Trophoblast cell (in vitro differentiated cells and primary cell): ENCODE data around the gene PNCK.

Experiments used
- DNase-seq, 2 donors: peaks; one replicate each; pipeline ENCODE4 v3.0.0-alpha.2; 2016
- H2AFZ ChIP-seq: 2 replicates; pipeline ENCODE4 v1.6.1; 2013; ENCODE audit warnings: low read length, moderate library complexity, mild to moderate bottlenecking; ENCODE audit not compliant: insufficient read depth, poor library complexity
- H2AK5ac ChIP-seq: 2 replicates; pipeline ENCODE4 v1.6.1; 2013; ENCODE audit warnings: mild to moderate bottlenecking, low read length
- H2BK120ac ChIP-seq: 2 replicates; pipeline ENCODE4 v1.6.1; 2013; ENCODE audit warnings: low read length, mild to moderate bottlenecking, moderate library complexity; ENCODE audit not compliant: insufficient read depth, poor library complexity
- H2BK12ac ChIP-seq: 2 replicates; pipeline ENCODE4 v1.6.1; 2013; ENCODE audit warnings: mild to moderate bottlenecking, low read length, moderate library complexity
- H2BK5ac ChIP-seq: 2 replicates; pipeline ENCODE4 v1.6.1; 2013; ENCODE audit warnings: low read length, low read depth, moderate library complexity, mild to moderate bottlenecking; ENCODE audit not compliant: poor library complexity
- H3K14ac ChIP-seq: 2 replicates; pipeline ENCODE4 v1.6.1; 2013; ENCODE audit warnings: mild to moderate bottlenecking, low read length
- H3K18ac ChIP-seq: 2 replicates; pipeline ENCODE4 v1.6.1; 2013; ENCODE audit warnings: mild to moderate bottlenecking, low read length
- H3K23ac ChIP-seq: 2 replicates; pipeline ENCODE4 v1.6.1; 2013; ENCODE audit warnings: low read length
- H3K27ac ChIP-seq: 2 replicates; pipeline ENCODE4 v1.5.1; 2013; ENCODE audit warnings: low read depth, mild to moderate bottlenecking, inconsistent platforms, low read length, moderate library complexity
- H3K27me3 ChIP-seq: 2 replicates; pipeline ENCODE4 v1.6.1; 2013; ENCODE audit warnings: inconsistent platforms, mild to moderate bottlenecking, low read length, moderate library complexity; ENCODE audit not compliant: insufficient read depth
- H3K36me3 ChIP-seq, 2 experiments: 1 replicate in 1 of 2; 2 replicates in 1 of 2; pipeline ENCODE4 v1.6.1; 2013; ENCODE audit warnings: low read length in 2 of 2, mild to moderate bottlenecking in 2 of 2, moderate library complexity in 1 of 2; ENCODE audit not compliant: insufficient read depth in 2 of 2, control insufficient read depth in 1 of 2
- H3K4ac ChIP-seq: 2 replicates; pipeline ENCODE4 v1.6.1; 2013; ENCODE audit warnings: low read depth, mild to moderate bottlenecking, low read length, moderate library complexity
- H3K4me1 ChIP-seq, 2 experiments: 1 replicate in 1 of 2; 2 replicates in 1 of 2; pipeline ENCODE4 v1.6.1; 2013; ENCODE audit warnings: low read length in 2 of 2, mild to moderate bottlenecking in 2 of 2, moderate library complexity in 1 of 2; ENCODE audit not compliant: insufficient read depth in 2 of 2, control insufficient read depth in 1 of 2
- H3K4me2 ChIP-seq: 2 replicates; pipeline ENCODE4 v1.6.1; 2013; ENCODE audit warnings: inconsistent platforms, mild to moderate bottlenecking, low read length, moderate library complexity
- H3K4me3 ChIP-seq: 2 replicates; pipeline ENCODE4 v1.5.1; 2013; ENCODE audit warnings: mild to moderate bottlenecking, low read depth, low read length, inconsistent platforms
- H3K79me1 ChIP-seq: one replicate; pipeline ENCODE4 v1.6.1; 2013; ENCODE audit warnings: low read length
- H3K79me2 ChIP-seq: 2 replicates; pipeline ENCODE4 v1.6.1; 2013; ENCODE audit warnings: low read length, mild to moderate bottlenecking; ENCODE audit not compliant: control insufficient read depth, insufficient read depth, poor library complexity
- H3K9ac ChIP-seq: 2 replicates; pipeline ENCODE4 v1.6.1; 2013; ENCODE audit warnings: mild to moderate bottlenecking, low read length
- H3K9me3 ChIP-seq: 2 replicates; pipeline ENCODE4 v1.6.1; 2013; ENCODE audit warnings: low read depth, mild to moderate bottlenecking, control low read depth, inconsistent platforms, low read length; ENCODE audit not compliant: insufficient read depth
- H4K12ac ChIP-seq: 2 replicates; pipeline ENCODE4 v1.6.1; 2013; ENCODE audit warnings: low read depth, mild to moderate bottlenecking, low read length, moderate library complexity
- H4K8ac ChIP-seq: 2 replicates; pipeline ENCODE4 v1.6.1; 2013; ENCODE audit warnings: low read depth, mild to moderate bottlenecking, low read length, moderate library complexity
- H4K91ac ChIP-seq: one replicate; pipeline ENCODE4 v1.6.1; 2013; ENCODE audit warnings: low read depth, mild to moderate bottlenecking, low read length, moderate library complexity
- WGBS: extraction: QIAGEN DNeasy Blood & Tissue Kit; methylation state at CpG from one replicate; pipeline ENCODE4 v1.1.7; 2013; ENCODE audit warnings: missing lambda C conversion rate; ENCODE audit not compliant: insufficient read length, insufficient coverage; ENCODE audit errors: extremely low coverage; 5-methylcytosine and 5-hydroxymethylcytosine counted together

PNCK gene

DNA sequence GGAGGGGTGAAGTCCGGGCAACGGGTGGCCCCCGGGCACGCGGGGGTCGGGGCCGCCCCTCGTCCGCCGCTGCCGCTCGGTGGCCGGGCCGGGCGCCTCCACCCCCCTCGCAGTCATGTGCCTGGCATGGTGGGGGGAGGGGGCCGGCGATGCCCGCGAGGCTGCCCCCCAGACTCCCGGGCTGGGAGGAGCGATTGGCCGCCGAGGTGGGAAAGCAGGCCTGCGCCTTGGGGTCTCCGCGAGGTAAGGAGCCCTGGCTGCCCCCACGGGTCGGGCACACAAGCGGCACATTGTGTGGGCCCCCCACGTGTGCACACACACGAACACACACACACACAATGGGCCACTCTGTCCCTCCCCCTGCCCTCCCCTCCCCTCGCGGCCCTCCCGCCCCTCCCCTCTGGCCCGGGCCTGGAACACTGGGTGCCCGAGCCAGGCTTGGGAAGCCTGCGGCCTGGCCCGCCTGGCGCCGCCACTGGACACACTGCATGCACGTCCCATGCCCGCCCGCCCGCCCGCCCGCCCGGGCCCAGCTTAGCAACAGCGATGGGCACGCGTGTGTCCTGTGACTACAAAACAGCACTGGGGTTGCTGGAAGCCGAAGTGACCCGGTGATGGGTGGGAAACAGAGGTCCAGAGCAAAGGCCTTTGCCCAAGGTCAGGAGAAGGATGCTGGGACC, 15.4 kb upstream of the PNCK start:
- Histone ChIP-seq H2AFZ (no peak overlapping the region), H3K79me1 (peaks cover 3% of the 10 kb centered on the region), H3K27me3 (no peaks in the 10 kb centered on the region), H3K36me3 (peaks cover 0 to 8% of the 10 kb centered on the region in 2 experiments), H3K27ac (no peak overlapping the region), H3K4me2 (peak overlapping the region; percentile 61), H2AK5ac (no peak overlapping the region), H4K12ac (no peak overlapping the region), H3K4ac (no peak overlapping the region), H4K91ac (no peak overlapping the region), H3K9me3 (peaks cover 2% of the 10 kb centered on the region), H3K14ac (peak overlapping the region; percentile 37), H2BK5ac (no peak overlapping the region), H2BK120ac (no peak overlapping the region), H3K23ac (no peak overlapping the region), H4K8ac (no peak overlapping the region), H3K4me3 (peak overlapping the region; percentile 59), H2BK12ac (no peak overlapping the region), H3K4me1 (peaks cover 12 to 17% of the 10 kb centered on the region in 2 experiments), H3K18ac (no peak overlapping the region), H3K79me2 (no peaks in the 10 kb centered on the region), H3K9ac (no peak overlapping the region)
- no CpG with 5 or more reads among the region's 53 CpGs for WGBS
- DNase-seq: no peak

DNA sequence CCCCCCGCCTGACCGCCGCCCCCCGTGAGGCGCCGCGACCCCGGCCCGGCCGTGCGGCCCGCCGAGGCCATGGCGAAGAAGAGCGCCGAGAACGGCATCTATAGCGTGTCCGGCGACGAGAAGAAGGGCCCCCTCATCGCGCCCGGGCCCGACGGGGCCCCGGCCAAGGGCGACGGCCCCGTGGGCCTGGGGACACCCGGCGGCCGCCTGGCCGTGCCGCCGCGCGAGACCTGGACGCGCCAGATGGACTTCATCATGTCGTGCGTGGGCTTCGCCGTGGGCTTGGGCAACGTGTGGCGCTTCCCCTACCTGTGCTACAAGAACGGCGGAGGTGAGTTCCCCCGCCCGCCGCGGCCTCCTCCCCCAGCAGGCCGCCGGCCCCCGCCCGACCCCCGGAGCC, 14.9 kb upstream of the PNCK start:
- H3K79me2 ChIP-seq: no peaks in the 10 kb centered on the region
- peaks cover 0 to 6% of the 10 kb centered on the region in 2 experiments for H3K36me3 ChIP-seq
- H3K4me1 ChIP-seq: peaks cover 12 to 17% of the 10 kb centered on the region in 2 experiments
- peaks cover 3% of the 10 kb centered on the region for H3K79me1 ChIP-seq
- H3K4me3 ChIP-seq: peak overlapping the region; percentile 68
- no peak overlapping the region for H3K4ac ChIP-seq
- H3K23ac ChIP-seq: no peak overlapping the region
- peak overlapping the region; percentile 32 for H4K91ac ChIP-seq
- no peak overlapping the region for H4K8ac ChIP-seq
- H2AK5ac ChIP-seq: no peak overlapping the region
- H3K9me3 ChIP-seq: peaks cover 2% of the 10 kb centered on the region
- no peak for DNase-seq
- no peak overlapping the region for H2BK120ac ChIP-seq
- no CpG with 5 or more reads among the region's 57 CpGs for WGBS
- no peak overlapping the region for H3K9ac ChIP-seq
- no peak overlapping the region for H2BK5ac ChIP-seq
- no peak overlapping the region for H2AFZ ChIP-seq
- no peak overlapping the region for H2BK12ac ChIP-seq
- H3K27me3 ChIP-seq: no peaks in the 10 kb centered on the region
- no peak overlapping the region for H4K12ac ChIP-seq
- H3K4me2 ChIP-seq: peak overlapping the region; percentile 67
- no peak overlapping the region for H3K18ac ChIP-seq
- H3K14ac ChIP-seq: no peak overlapping the region
- H3K27ac ChIP-seq: no peak overlapping the region

DNA sequence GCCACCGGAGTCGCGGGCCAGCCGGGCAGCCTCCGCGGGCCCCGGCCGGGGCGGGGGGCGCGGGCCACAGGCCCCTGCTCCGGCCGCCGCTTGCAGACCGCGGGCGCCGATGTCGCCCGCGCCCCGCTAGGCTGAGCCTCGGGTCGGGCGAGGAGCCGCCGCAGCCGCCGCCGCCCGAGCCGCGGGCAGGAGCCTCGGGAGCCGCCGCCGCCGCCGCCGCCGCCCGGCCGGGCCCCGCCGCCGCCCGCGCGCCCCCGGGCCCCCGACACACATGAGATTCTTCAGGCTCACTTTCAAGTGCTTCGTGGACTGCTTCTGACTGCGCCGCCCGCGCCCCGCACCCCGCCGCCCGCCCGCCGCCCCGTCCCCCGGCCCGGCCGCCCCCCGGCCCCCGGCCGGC, 14.5 kb upstream of the PNCK start:
- WGBS: no CpG with 5 or more reads among the region's 69 CpGs
- Histone ChIP-seq H3K79me1 (peaks cover 3% of the 10 kb centered on the region), H3K27me3 (no peaks in the 10 kb centered on the region), H2BK5ac (no peak overlapping the region), H2BK120ac (no peak overlapping the region), H3K9ac (no peak overlapping the region), H4K8ac (no peak overlapping the region), H3K23ac (no peak overlapping the region), H2BK12ac (no peak overlapping the region), H4K91ac (no peak overlapping the region), H3K4me2 (peak overlapping the region; percentile 39), H4K12ac (no peak overlapping the region), H3K27ac (no peak overlapping the region), H2AFZ (no peak overlapping the region), H2AK5ac (no peak overlapping the region), H3K4me3 (no peak overlapping the region), H3K9me3 (peaks cover 2% of the 10 kb centered on the region), H3K14ac (no peak overlapping the region), H3K36me3 (peaks cover 0 to 5% of the 10 kb centered on the region in 2 experiments), H3K4ac (no peak overlapping the region), H3K4me1 (peaks cover 12 to 17% of the 10 kb centered on the region in 2 experiments), H3K18ac (no peak overlapping the region), H3K79me2 (no peaks in the 10 kb centered on the region)
- DNase-seq: no peak

DNA sequence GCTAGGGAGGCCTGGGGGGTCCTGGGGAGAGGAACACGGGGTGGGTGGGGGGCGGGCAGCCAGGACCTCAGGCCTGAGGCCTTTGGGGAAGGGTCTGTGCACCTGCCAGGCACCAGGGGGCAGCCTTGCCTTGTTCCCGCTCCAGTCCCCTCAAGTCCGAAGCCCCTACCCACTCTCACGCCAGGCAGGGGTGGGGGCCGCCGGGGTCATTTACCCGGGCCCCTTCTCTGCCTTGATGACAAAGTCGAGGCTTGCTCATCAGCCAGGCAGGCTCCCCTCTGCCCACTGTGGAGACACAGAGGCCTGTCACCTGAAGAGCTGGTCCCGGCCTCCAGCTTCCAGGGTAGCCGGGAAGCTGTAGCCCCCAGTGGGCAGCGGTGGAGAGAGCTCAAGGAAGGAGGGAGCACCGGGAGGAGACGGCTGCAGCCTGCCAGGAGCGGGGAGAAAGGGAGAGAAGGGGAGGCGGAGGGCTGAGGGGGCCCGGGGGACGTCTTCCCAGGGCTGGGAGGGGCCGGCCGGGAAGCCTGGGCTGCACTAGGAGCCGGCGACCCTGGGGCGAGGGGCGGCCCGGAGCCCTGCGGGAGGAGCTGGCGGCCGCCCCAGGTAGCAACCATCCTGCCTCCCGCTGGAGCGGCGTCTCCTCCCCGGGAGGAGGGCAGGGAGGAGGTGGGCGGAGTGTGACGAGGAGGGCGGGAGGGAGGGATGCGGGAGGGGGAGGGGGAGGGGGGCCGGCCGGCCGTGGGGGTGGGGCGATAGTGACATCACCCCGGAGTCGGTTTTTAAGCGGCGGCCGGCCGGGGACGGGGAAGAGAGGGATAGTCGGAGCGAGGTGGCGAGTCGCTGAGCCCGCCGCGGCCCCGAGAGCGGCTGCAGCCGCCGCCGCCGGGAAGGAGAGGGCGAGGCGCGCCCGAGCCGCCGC, 13.8 kb upstream of the PNCK start, which contains the start of gene SLC6A8:
SLC6A8 (plus strand) TSS at position 806 of the 919 bp plus-strand sequence. CDS start 649 bp downstream, outside the sequence.
- Histone ChIP-seq H3K27me3 (no peaks in the 10 kb centered on the region), H3K4me2 (peak within 1 kb of the TSS; percentile 67), H3K4me1 (peaks cover 12 to 17% of the 10 kb centered on the region in 2 experiments), H3K79me2 (no peaks in the 10 kb centered on the region), H3K9ac (no peak within 1 kb of the TSS), H4K91ac (peak within 1 kb of the TSS; percentile 83), H2BK5ac (peak within 1 kb of the TSS; percentile 56), H3K9me3 (peaks cover 2% of the 10 kb centered on the region), H2AK5ac (no peak within 1 kb of the TSS), H3K36me3 (peaks cover 0 to 3% of the 10 kb centered on the region in 2 experiments), H2AFZ (peak within 1 kb of the TSS; percentile 83), H3K4me3 (peak within 1 kb of the TSS; percentile 68), H2BK12ac (peak within 1 kb of the TSS; percentile 64), H3K18ac (peak within 1 kb of the TSS; percentile 59), H3K27ac (peak within 1 kb of the TSS; percentile 53), H3K23ac (no peak within 1 kb of the TSS), H3K4ac (no peak within 1 kb of the TSS), H3K14ac (no peak within 1 kb of the TSS), H4K12ac (no peak within 1 kb of the TSS), H4K8ac (peak within 1 kb of the TSS; percentile 64), H2BK120ac (peak within 1 kb of the TSS; percentile 60), H3K79me1 (peaks cover 3% of the 10 kb centered on the region)
- WGBS: no CpG with 5 or more reads among the region's 66 CpGs
- DNase-seq: peak; percentile 59 to 70
